ENCODE measurements around the gene ARHGEF19.

GRCh38 chr1:16174886-16175598, 37.4 kb downstream of the ARHGEF19 start:
- TF ChIP-seq CTCF (IDR thresholded peaks at IDR 0.05), result no peak
- TF ChIP-seq POLR2A (IDR thresholded peaks at IDR 0.05), result no peak

Data from thyroid gland (tissue), 4 donors.